Spleen (tissue), 7 donors: ENCODE measurements around the gene HOXD10.

Source experiments
- POLR2A ChIP-seq, 3 donors: fragments of 450-650 bp; IDR thresholded peaks; one replicate each; pipeline ENCODE4 v1.5.1; 2017; ENCODE audit warnings: antibody characterized with exemption in 3 of 3, mild to moderate bottlenecking in 1 of 3
- POLR2AphosphoS5 ChIP-seq, 3 donors: sonication (generic); formaldehyde crosslinking; IDR thresholded peaks; one replicate each; pipeline ENCODE4 v1.5.1; 2017; ENCODE audit warnings: antibody characterized with exemption in 3 of 3
- TF ChIP-seq, protein P1 (sequence below), 11 experiments: fragments of 200-600 bp in 7 of 11; fragments of 450-650 bp in 4 of 11; sonication (generic) in 4 of 11; IDR thresholded peaks in 8 of 11; conservative IDR thresholded peaks in 3 of 11; 1 replicate in 7 of 11; 2 replicates in 4 of 11; pipeline versions ENCODE4 v1.4.0 to v1.8.0; 2016 to 2021; ENCODE audit warnings: antibody characterized with exemption in 11 of 11, inconsistent platforms in 4 of 11, mild to moderate bottlenecking in 1 of 11
- donor health status: DM: no; HTN: no; CAD: no; lungs with moderate emphysema.
- donor health status: DM: no; HTN: no; CAD: no.
- donor health status: DM: no; HTN: no; CAD: no.

DNA sequence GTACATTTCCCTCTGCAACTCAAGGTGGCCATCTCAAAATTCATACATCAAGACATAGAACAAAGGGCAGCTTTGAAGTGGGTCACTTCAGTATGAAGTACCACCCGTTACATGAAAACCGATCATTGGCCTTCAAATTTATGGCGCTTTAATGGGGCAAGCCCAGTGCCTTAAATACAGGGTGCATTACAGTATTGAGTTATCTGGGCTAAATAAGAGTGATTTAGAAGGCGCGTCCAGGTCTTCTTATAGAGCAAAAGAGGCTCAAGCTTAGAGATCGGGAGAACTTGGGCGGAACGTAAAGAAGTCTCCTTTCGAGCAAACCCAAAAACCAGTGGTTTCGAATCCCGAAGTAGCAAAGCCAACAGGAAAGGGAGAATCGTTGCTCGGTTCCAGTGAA, 47.6 kb downstream of the HOXD10 start:
- TF ChIP-seq, protein P1, sequence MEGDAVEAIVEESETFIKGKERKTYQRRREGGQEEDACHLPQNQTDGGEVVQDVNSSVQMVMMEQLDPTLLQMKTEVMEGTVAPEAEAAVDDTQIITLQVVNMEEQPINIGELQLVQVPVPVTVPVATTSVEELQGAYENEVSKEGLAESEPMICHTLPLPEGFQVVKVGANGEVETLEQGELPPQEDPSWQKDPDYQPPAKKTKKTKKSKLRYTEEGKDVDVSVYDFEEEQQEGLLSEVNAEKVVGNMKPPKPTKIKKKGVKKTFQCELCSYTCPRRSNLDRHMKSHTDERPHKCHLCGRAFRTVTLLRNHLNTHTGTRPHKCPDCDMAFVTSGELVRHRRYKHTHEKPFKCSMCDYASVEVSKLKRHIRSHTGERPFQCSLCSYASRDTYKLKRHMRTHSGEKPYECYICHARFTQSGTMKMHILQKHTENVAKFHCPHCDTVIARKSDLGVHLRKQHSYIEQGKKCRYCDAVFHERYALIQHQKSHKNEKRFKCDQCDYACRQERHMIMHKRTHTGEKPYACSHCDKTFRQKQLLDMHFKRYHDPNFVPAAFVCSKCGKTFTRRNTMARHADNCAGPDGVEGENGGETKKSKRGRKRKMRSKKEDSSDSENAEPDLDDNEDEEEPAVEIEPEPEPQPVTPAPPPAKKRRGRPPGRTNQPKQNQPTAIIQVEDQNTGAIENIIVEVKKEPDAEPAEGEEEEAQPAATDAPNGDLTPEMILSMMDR (IDR thresholded peaks at IDR 0.05 in 8 of 11, conservative IDR thresholded peaks at IDR 0.05 in 3 of 11) = no peak
- TF ChIP-seq POLR2AphosphoS5 (IDR thresholded peaks at IDR 0.05) (no peak), POLR2A (IDR thresholded peaks at IDR 0.05) (no peak)
